K562 (cell line): Measurements from ENCODE around the gene HAUS3. TPM values are rescaled to one million over a fixed set of nuclear protein-coding genes. Genes with fewer than 3 reads are reported as not detected.

Source experiments
- ATAC-seq: fragments of 200-7000 bp; cut with Tn5 transposase; 3 replicates; pipeline ENCODE4 v1.9.1; 2020; ENCODE audit warnings: moderate library complexity
- BruUV-seq: library from RNA; stranded (reverse); fragments of 400-500 nt; replicated peaks from 2 replicates; lab custom pipeline; 2021; lab: Mats Ljungman, UMichigan
- CTCF ChIA-PET: fragments of 300-600 bp; formaldehyde crosslinking; extraction: SDS; loops from one replicate; lab custom pipeline; 2021; ENCODE audit warnings: low intra/inter-chr PET ratio; lab: Yijun Ruan, JAX
- POLR2A ChIA-PET: fragments of 300-600, 350-650 bp; sonication (Branson Sonifier 250); formaldehyde crosslinking; extraction: SDS; loops from one replicate; lab custom pipeline; 2021; ENCODE audit warnings: antibody characterized with exemption, inconsistent platforms; lab: Yijun Ruan, JAX
- DNase-seq, 4 experiments: peaks; one replicate each; pipeline versions ENCODE4 v3.0.0 to v3.0.0-alpha.2; 2011 to 2018; ENCODE audit warnings: low spot score in 3 of 4, mixed read lengths in 3 of 4; ENCODE audit errors: extremely low read depth in 1 of 4
- FAIRE-seq: peaks from 2 replicates; lab custom pipeline; 2011; peaks lifted over from hg19 to GRCh38; lab: Jason Lieb, UNC
- H2AFZ ChIP-seq: 2 replicates; pipeline ENCODE4 v1.6.0; 2011; ENCODE audit warnings: low read depth, low read length, control low read depth, inconsistent platforms
- H3K27ac ChIP-seq: fragments of 200-600 bp; 3 replicates; pipeline ENCODE4 v1.8.0; 2011; ENCODE audit warnings: low read depth, mild to moderate bottlenecking, control low read depth, inconsistent platforms, low read length, moderate library complexity, mixed read lengths; ENCODE audit errors: extremely low read depth
- H3K27me3 ChIP-seq, 2 experiments: fragments of 300-600 bp in 1 of 2; 2 replicates in 1 of 2; 3 replicates in 1 of 2; pipeline versions ENCODE4 v1.6.0 to v1.8.0; 2011; ENCODE audit warnings: inconsistent platforms in 2 of 2, low read length in 2 of 2, mild to moderate bottlenecking in 1 of 2, mixed read lengths in 1 of 2, moderate library complexity in 1 of 2; ENCODE audit not compliant: control insufficient read depth in 2 of 2, insufficient read depth in 2 of 2
- H3K36me3 ChIP-seq: fragments of 300-600 bp; 3 replicates; pipeline ENCODE4 v1.8.0; 2011; ENCODE audit warnings: mild to moderate bottlenecking, low read length, inconsistent platforms; ENCODE audit not compliant: control insufficient read depth, insufficient read depth
- H3K4me1 ChIP-seq, 2 experiments: fragments of 200-600 bp in 1 of 2; replicated peaks in 1 of 2; 2 replicates in 1 of 2; 3 replicates in 1 of 2; pipeline versions ENCODE4 v1.5.1 to v1.8.0; 2011; ENCODE audit warnings: inconsistent platforms in 2 of 2, low read length in 2 of 2, mild to moderate bottlenecking in 1 of 2, mixed read lengths in 1 of 2, moderate library complexity in 1 of 2; ENCODE audit not compliant: control insufficient read depth in 2 of 2, insufficient read depth in 2 of 2
- H3K4me2 ChIP-seq: 2 replicates; pipeline ENCODE4 v1.6.1; 2011; ENCODE audit warnings: low read length, control low read depth, inconsistent platforms, mixed read lengths; ENCODE audit not compliant: insufficient read depth
- H3K4me3 ChIP-seq: fragments of 200-600 bp; sonication (generic), shearing (Covaris generic); 2 replicates; pipeline ENCODE4 v1.5.1; 2016; ENCODE audit warnings: control low read depth, inconsistent platforms
- H3K79me2 ChIP-seq: fragments of 200-600 bp; 3 replicates; pipeline ENCODE4 v1.8.0; 2011; ENCODE audit warnings: low read length, inconsistent platforms; ENCODE audit not compliant: control insufficient read depth, insufficient read depth
- H3K9ac ChIP-seq, 2 experiments: 2 replicates each; pipeline versions ENCODE4 v1.6.0 to v1.6.1; 2011; ENCODE audit warnings: low read depth in 2 of 2, low read length in 2 of 2, control low read depth in 1 of 2, inconsistent platforms in 1 of 2, mild to moderate bottlenecking in 1 of 2, mixed read lengths in 1 of 2; ENCODE audit not compliant: insufficient read depth in 1 of 2
- H3K9me1 ChIP-seq: one replicate; pipeline ENCODE4 v1.6.0; 2011; ENCODE audit warnings: inconsistent platforms, mild to moderate bottlenecking, low read length, moderate library complexity; ENCODE audit not compliant: control insufficient read depth, insufficient read depth
- H3K9me3 ChIP-seq: replicated peaks from 2 replicates; pipeline ENCODE4 v1.5.1; 2011; ENCODE audit warnings: low read depth, low read length, inconsistent platforms; ENCODE audit not compliant: control insufficient read depth, insufficient read depth
- H4K20me1 ChIP-seq: replicated peaks from 2 replicates; pipeline ENCODE4 v1.6.1; 2011; ENCODE audit warnings: low read length, inconsistent platforms, mixed read lengths; ENCODE audit not compliant: control insufficient read depth, insufficient read depth
- ELK3 ChIP-seq: fragments of 450-650 bp; formaldehyde crosslinking; IDR thresholded peaks from 2 replicates; pipeline ENCODE4 v1.4.0; 2020; ENCODE audit warnings: mild to moderate bottlenecking
- HDAC2 ChIP-seq: fragments of 450-650 bp; IDR thresholded peaks from 2 replicates; pipeline ENCODE4 v1.6.1; 2016; ENCODE audit warnings: mild to moderate bottlenecking
- HMGXB4 ChIP-seq: sonication (generic); formaldehyde crosslinking; IDR thresholded peaks from 2 replicates; pipeline ENCODE4 v1.8.1; 2023; ENCODE audit warnings: mild to moderate bottlenecking, missing genetic modification reagents
- LCOR ChIP-seq: sonication (generic); formaldehyde crosslinking; IDR thresholded peaks from 2 replicates; pipeline ENCODE4 v1.8.0; 2022; ENCODE audit warnings: mild to moderate bottlenecking, missing genetic modification reagents
- MCM3 ChIP-seq: fragments of 450-650 bp; IDR thresholded peaks from 2 replicates; pipeline ENCODE4 v1.6.1; 2016
- MYNN ChIP-seq, 2 experiments: sonication (generic); formaldehyde crosslinking in 1 of 2; IDR thresholded peaks; 2 replicates each; pipeline versions ENCODE4 v1.5.0 to v1.6.1; 2016 to 2020; ENCODE audit warnings: antibody characterized with exemption in 1 of 2, missing genetic modification reagents in 1 of 2
- SFPQ ChIP-seq: fragments of 200-400 bp; formaldehyde crosslinking; IDR thresholded peaks from 2 replicates; pipeline ENCODE4 v1.6.1; 2017; ENCODE audit warnings: mild to moderate bottlenecking, low read depth, low read length, moderate library complexity
- SP1 ChIP-seq: sonication (generic); formaldehyde crosslinking; IDR thresholded peaks from 2 replicates; pipeline ENCODE4 v1.8.1; 2022; ENCODE audit warnings: mild to moderate bottlenecking, missing genetic modification reagents
- TAF15 ChIP-seq: fragments of 200-400 bp; formaldehyde crosslinking; IDR thresholded peaks from 2 replicates; pipeline ENCODE4 v1.6.1; 2017; ENCODE audit warnings: mild to moderate bottlenecking, low read depth, low read length, moderate library complexity
- TCF7L2 ChIP-seq: fragments of 150-350 bp; IDR thresholded peaks from 2 replicates; pipeline ENCODE4 v1.6.1; 2016; ENCODE audit warnings: low read depth, mild to moderate bottlenecking, low read length, moderate library complexity
- ZC3H4 ChIP-seq: sonication (generic); formaldehyde crosslinking; IDR thresholded peaks from 2 replicates; pipeline ENCODE4 v1.9.0; 2021; ENCODE audit warnings: missing genetic modification reagents, borderline replicate concordance
- ZNF212 ChIP-seq: fragments of 450-650 bp; formaldehyde crosslinking; IDR thresholded peaks from 2 replicates; pipeline ENCODE4 v1.4.0; 2020; ENCODE audit warnings: mild to moderate bottlenecking
- ZNF311 ChIP-seq: fragments of 250-450 bp; sonication (Bioruptor Pico); IDR thresholded peaks from 2 replicates; pipeline ENCODE4 v1.4.0; 2020; ENCODE audit warnings: mild to moderate bottlenecking, moderate library complexity
- ZNF347 ChIP-seq: fragments of 450-650 bp; formaldehyde crosslinking; IDR thresholded peaks from 2 replicates; pipeline ENCODE4 v1.4.0; 2020; ENCODE audit warnings: low read depth, mild to moderate bottlenecking, moderate library complexity
- ZNF518B ChIP-seq: fragments of 250-450 bp; sonication (Bioruptor Pico); IDR thresholded peaks from 2 replicates; pipeline ENCODE4 v1.5.0; 2021; ENCODE audit warnings: mild to moderate bottlenecking, moderate library complexity
- WGBS: fragments of 100-300 bp; shearing (Covaris generic); methylation state at CpG from one replicate; pipeline ENCODE4 v1.1.6; 2016; ENCODE audit warnings: low coverage, mixed read lengths; ENCODE audit not compliant: insufficient coverage; ENCODE audit errors: missing lambda C conversion rate; 5-methylcytosine and 5-hydroxymethylcytosine counted together
- in situ Hi-C: fragments of 300-500 bp; cut with MboI; formaldehyde crosslinking; loops from 4 replicates; pipeline ENCODE4 v1.15.0; 2018; ENCODE audit warnings: inconsistent platforms, mixed read lengths
- intact Hi-C: fragments of 100-400 bp; cut with micrococcal nuclease; formaldehyde crosslinking; loops from 2 replicates; pipeline ENCODE4 v1.14.2; 2022
- polyA plus RNA-seq, 8 experiments: library from polyadenylated mRNA; depleted of rRNA in 4 of 8; stranded (reverse) in 5 of 8; unstranded in 3 of 8; fragments of >200 nt; fragmentation: Nextera tagmentation in 2 of 8; fragmentation: Illumina TruSeq in 1 of 8; extraction: Ambion mirVana in 2 of 8; extraction: Trizol in 1 of 8; gene quantifications; 2 replicates each; pipeline versions ENCODE4 v1.2.1 to v1.2.3, GENCODE V29; 2011 to 2014; ENCODE audit warnings: inconsistent platforms in 1 of 8, missing spikeins in 1 of 8
- total RNA-seq, 7 experiments: library from RNA; depleted of rRNA in 6 of 7; stranded (reverse); fragments of >200 nt in 6 of 7; fragmentation: Illumina TruSeq in 2 of 7; extraction: Trizol in 2 of 7; gene quantifications; 2 replicates each; pipeline versions ENCODE4 v1.2.1 to v1.2.3, GENCODE V29; 2011 to 2021; ENCODE audit warnings: low replicate concordance in 1 of 7

HAUS3 gene
- total and polyA plus RNA-seq, 9 of the 15 experiments (the other 6 are each of a cell fraction or from before 2014, with no cell fraction given): 8.9 to 25.7 (median 21.5) TPM

- DNase-seq (no peak), ATAC-seq (no peak), FAIRE-seq (no peak)
- Histone ChIP-seq H2AFZ (peak overlapping the region; percentile 66; the same call in 1 of the 2 replicates), H3K9me1 (no peaks in the 10 kb centered on the region), H3K27me3 (no peaks in the 10 kb centered on the region), H3K9me3 (no peaks in the 10 kb centered on the region), H3K4me1 (peaks cover 5 to 74% of the 10 kb centered on the region in 2 experiments; a peak in 4 of 5 replicates), H4K20me1 (no peaks in the 10 kb centered on the region), H3K4me2 (no peak overlapping the region), H3K4me3 (no peak overlapping the region), H3K27ac (no peak overlapping the region), H3K36me3 (no peaks in the 10 kb centered on the region), H3K9ac (peak overlapping the region in 1 of 2 experiments; percentile 81; a peak in 1 of 4 replicates), H3K79me2 (peaks cover 11% of the 10 kb centered on the region)
- ChIA-PET POLR2A (interaction anchor here (0.6 to 1.3 kb wide), 3 partner anchors 13 to 19 kb away, joined by 3 to 5 read pairs (median 3); partner anchors contain the start of gene MXD4), CTCF (no interaction called here)
- in situ Hi-C loops: no loop called here
- WGBS: 81% methylated on average over 7 of the region's 7 CpGs
- intact Hi-C loops: loop anchor here (10.0 kb wide), 1 partner anchor 169 kb away; the partner anchor contains the start of genes CFAP99 and ZFYVE28
- no TSS peak for BruUV-seq
- TF ChIP-seq ZNF212 (CRISPR knock-in tag) (no peak), MCM3 (no peak), MYNN (IDR thresholded peaks at IDR 0.05) (no peak), MYNN (CRISPR knock-in tag; IDR thresholded peaks at IDR 0.05) (no peak), SP1 (CRISPR knock-in tag) (no peak), ZNF347 (CRISPR knock-in tag) (no peak), ELK3 (CRISPR knock-in tag) (no peak), HMGXB4 (no peak), SFPQ (no peak), ZNF518B (no peak), TAF15 (no peak), ZC3H4 (no peak), TCF7L2 (no peak), LCOR (CRISPR knock-in tag) (no peak), ZNF311 (no peak), HDAC2 (no peak)
Observed at GRCh38 chr4:2245787-2246275, 3.9 kb upstream of the HAUS3 start.
